ENCODE measurements around the gene COG5.

DNA sequence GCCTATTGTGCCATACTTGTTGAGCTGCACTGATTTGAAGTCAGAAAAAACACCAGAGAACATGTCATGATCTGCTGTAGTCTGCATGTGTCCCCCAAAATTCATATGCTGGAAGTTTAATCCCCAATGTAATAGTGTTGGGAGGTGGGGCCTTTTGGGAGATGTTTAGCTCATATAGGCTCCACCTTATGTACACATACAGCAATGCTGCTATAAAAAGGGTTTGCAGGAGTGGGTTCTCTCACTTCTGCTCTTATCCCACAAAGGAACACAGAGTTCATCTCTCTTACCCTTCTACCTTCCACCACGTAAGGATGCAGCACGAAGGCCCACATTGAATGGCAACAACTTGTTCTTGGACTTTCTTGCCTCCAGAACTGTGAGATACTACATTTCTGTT is 70.8 kb downstream of the COG5 start:
- TF ChIP-seq FOXM1 (IDR thresholded peaks at IDR 0.05; ENCODE audit: borderline replicate concordance) (no peak), HDGF (IDR thresholded peaks at IDR 0.05; ENCODE audit: borderline replicate concordance) (no peak), SUZ12 (IDR thresholded peaks at IDR 0.05) (no peak), ZNF384 (IDR thresholded peaks at IDR 0.05) (no peak), TARDBP (IDR thresholded peaks at IDR 0.05) (no peak), FOXK2 (IDR thresholded peaks at IDR 0.05) (no peak), BHLHE40 (IDR thresholded peaks at IDR 0.05; ENCODE audit: borderline replicate concordance) (no peak), LEF1 (IDR thresholded peaks at IDR 0.05; ENCODE audit: borderline replicate concordance) (no peak), ARNT (IDR thresholded peaks at IDR 0.05) (no peak), NFRKB (IDR thresholded peaks at IDR 0.05) (no peak), ELF4 (IDR thresholded peaks at IDR 0.05) (no peak), FOXA1 (IDR thresholded peaks at IDR 0.05) (no peak)

All from HEK293T (cell line).